ENCODE measurements around the gene MGRN1.

The MGRN1 gene

GRCh38 chr16:4646773-4647643 is 22.4 kb downstream of the MGRN1 start:
- FAIRE-seq (no peak), DNase-seq (ENCODE audit: insufficient read length) (no peak)
- TF ChIP-seq POLR2A (IDR thresholded peaks at IDR 0.05; ENCODE audit: low read depth, low read length) (no peak), POLR2AphosphoS5 (IDR thresholded peaks at IDR 0.05; ENCODE audit: low read depth, low read length) (no peak), TAF1 (IDR thresholded peaks at IDR 0.05; ENCODE audit: borderline replicate concordance, low read depth, low read length) (no peak)

- no peak for TF ChIP-seq POLR2A (IDR thresholded peaks at IDR 0.05; ENCODE audit: low read depth, low read length)
- TF ChIP-seq TAF1 (IDR thresholded peaks at IDR 0.05; ENCODE audit: borderline replicate concordance, low read depth, low read length), result no peak
- TF ChIP-seq POLR2AphosphoS5 (IDR thresholded peaks at IDR 0.05; ENCODE audit: low read depth, low read length), result no peak
- FAIRE-seq (no peak), DNase-seq (ENCODE audit: insufficient read length) (no peak)
Observed at GRCh38 chr16:4647644-4647980, 23.0 kb downstream of the MGRN1 start.

DNA sequence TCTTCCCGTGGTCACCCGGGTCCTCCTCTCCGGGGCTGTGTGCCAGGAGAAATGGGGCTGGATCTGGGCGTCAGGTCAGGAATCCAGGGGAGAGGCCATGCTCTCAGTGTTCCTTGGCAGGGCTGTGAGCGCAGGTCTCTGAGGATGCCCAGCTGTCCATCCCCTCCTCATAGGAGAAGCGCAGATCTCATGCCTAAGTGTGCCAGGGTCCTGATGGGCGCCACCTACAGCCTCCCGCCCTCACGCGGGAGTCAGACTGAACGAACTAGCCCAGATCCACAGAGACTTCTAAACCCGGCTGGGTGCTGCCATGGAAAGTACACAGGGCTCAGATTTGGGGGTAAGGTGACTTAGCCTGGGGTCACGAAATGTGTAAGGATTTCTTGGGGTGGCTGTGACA is 24.3 kb downstream of the MGRN1 start:
- no peak for TF ChIP-seq POLR2AphosphoS5 (IDR thresholded peaks at IDR 0.05; ENCODE audit: low read depth, low read length)
- no peak for TF ChIP-seq TAF1 (IDR thresholded peaks at IDR 0.05; ENCODE audit: borderline replicate concordance, low read depth, low read length)
- TF ChIP-seq POLR2A (IDR thresholded peaks at IDR 0.05; ENCODE audit: low read depth, low read length), result no peak
- FAIRE-seq, result no peak
- no peak for DNase-seq (ENCODE audit: insufficient read length)

DNA sequence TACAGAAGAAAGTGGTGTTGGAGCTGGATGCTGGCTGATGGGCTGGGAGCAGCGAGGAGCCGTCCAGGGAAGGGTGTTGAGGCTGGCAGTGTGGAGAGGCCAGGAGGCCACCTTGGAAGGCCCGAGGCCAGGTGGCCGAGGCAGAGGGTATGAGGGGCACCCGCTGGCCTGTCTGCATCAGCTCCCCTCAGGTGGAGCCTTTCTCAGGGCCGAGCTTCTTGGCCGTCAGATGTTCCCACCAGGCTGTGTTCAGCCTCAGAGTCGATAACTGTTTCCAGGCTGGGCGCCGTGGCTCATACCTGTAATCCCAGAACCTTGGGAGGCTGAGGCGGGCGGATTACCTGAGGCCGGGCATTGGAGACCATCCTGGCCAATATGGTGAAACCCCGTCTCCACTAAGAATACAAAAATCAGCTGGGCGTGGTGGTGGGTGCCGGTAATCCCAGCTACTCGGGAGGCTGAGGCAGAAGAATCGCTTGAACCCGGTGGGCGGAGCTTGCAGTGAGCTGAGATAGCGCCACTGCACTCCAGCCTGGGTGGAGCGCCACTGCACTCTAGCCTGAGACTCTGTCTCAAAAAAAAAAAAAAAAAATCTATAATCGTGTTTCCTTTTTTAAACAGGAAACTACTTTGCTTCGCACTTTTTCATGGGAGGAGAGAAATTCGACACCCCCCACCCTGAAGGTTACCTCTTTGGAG is 25.3 kb downstream of the MGRN1 start:
- FAIRE-seq (no peak), DNase-seq (ENCODE audit: insufficient read length) (no peak)
- no peak for TF ChIP-seq TAF1 (IDR thresholded peaks at IDR 0.05; ENCODE audit: borderline replicate concordance, low read depth, low read length)
- TF ChIP-seq POLR2AphosphoS5 (IDR thresholded peaks at IDR 0.05; ENCODE audit: low read depth, low read length), result no peak
- TF ChIP-seq POLR2A (IDR thresholded peaks at IDR 0.05; ENCODE audit: low read depth, low read length), result no peak

DNA sequence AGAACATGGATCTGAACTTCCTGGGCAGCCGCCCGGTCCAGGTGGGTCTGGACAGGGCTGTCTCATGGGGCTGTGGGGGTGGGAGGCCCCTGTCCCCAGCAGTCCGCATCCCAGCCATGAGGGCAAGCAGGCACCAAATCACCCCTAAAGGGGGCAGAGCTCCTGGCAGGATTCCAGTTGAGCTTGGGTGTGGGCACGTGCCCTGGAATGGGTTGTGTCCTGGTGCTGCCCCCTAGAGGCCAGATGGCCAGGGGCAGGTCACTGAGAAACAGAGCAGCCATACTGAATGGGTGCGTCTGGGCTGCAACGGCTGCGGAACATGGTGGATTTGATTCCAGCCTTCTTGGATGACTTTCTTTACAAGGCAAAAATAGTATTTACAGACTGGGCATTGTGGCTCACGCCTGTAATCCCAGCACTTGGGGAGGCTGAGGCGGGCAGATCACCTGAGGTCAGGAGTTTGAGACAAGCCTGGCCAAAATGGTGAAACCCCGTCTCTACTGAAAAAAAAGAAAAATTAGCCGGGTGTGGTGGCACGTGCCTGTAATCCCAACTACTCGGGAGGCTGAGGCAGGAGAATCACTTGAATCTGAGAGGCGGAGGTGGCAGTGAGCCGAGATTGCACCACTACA is 25.9 kb downstream of the MGRN1 start:
- FAIRE-seq, result peak; percentile 77

GRCh38 chr16:4651827-4652226 is 27.2 kb downstream of the MGRN1 start:
- TF ChIP-seq POLR2A (IDR thresholded peaks at IDR 0.05; ENCODE audit: low read depth, low read length) (no peak), POLR2AphosphoS5 (IDR thresholded peaks at IDR 0.05; ENCODE audit: low read depth, low read length) (no peak), TAF1 (IDR thresholded peaks at IDR 0.05; ENCODE audit: borderline replicate concordance, low read depth, low read length) (no peak)
- DNase-seq (ENCODE audit: insufficient read length) (no peak), FAIRE-seq (no peak)

More for the DNA sequence above, 25.9 kb downstream of the MGRN1 start:
- DNase-seq (ENCODE audit: insufficient read length), result peak; percentile 82

GRCh38 chr16:4652561-4652960 is 27.9 kb downstream of the MGRN1 start:
- TF ChIP-seq POLR2A (IDR thresholded peaks at IDR 0.05; ENCODE audit: low read depth, low read length) (no peak), POLR2AphosphoS5 (IDR thresholded peaks at IDR 0.05; ENCODE audit: low read depth, low read length) (no peak), TAF1 (IDR thresholded peaks at IDR 0.05; ENCODE audit: borderline replicate concordance, low read depth, low read length) (no peak)
- FAIRE-seq (no peak), DNase-seq (ENCODE audit: insufficient read length) (no peak)

DNA sequence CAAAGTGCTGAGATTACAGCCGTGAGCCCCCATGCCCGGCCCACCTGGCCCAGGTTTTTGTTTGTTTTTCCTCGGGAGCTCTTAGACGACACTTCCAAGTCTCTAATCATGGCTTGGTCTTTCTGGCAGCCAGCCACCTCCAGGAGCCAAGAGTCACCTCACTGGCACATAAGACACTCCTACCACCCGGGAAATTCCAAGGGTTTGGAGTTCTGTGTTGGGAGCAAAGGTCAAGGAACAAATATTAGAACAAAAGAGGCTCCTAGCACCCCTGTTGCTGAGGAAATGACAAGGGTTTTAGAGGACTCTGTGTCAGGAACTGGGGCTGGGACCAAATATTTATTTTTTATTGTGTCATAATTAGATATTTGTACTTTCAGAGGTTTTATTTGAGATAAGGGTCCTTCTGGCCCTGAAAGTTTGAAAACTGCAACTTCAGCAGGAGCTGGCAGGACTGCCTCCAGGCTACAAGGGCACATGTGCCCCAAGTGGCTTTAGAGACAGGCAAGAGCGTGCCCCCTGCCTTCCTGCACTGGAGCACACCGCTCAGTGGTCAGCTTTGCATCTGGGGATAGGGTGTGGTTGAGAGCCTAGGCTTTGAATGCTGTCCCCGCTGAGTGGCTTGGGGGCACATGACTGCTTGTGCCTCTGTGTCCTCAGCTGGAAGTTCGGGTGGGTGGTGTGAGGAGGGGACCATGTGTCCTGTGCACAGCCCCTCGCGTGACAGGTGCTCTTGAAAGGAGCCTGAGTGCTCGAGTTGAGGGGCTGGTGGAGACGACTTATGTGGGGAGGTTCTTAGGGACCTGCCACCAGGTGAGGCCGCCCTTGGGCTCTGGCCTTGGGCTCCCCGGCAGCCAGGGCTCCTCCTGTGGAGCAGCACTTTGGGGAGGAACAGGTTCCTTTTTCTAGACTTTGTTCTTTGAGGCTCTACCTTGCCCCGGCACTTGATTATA is 29.7 kb downstream of the MGRN1 start:
- TF ChIP-seq POLR2A (IDR thresholded peaks at IDR 0.05; ENCODE audit: low read depth, low read length), result no peak
- no peak for TF ChIP-seq TAF1 (IDR thresholded peaks at IDR 0.05; ENCODE audit: borderline replicate concordance, low read depth, low read length)
- TF ChIP-seq POLR2AphosphoS5 (IDR thresholded peaks at IDR 0.05; ENCODE audit: low read depth, low read length), result no peak
- DNase-seq (ENCODE audit: insufficient read length) (no peak), FAIRE-seq (no peak)

DNA sequence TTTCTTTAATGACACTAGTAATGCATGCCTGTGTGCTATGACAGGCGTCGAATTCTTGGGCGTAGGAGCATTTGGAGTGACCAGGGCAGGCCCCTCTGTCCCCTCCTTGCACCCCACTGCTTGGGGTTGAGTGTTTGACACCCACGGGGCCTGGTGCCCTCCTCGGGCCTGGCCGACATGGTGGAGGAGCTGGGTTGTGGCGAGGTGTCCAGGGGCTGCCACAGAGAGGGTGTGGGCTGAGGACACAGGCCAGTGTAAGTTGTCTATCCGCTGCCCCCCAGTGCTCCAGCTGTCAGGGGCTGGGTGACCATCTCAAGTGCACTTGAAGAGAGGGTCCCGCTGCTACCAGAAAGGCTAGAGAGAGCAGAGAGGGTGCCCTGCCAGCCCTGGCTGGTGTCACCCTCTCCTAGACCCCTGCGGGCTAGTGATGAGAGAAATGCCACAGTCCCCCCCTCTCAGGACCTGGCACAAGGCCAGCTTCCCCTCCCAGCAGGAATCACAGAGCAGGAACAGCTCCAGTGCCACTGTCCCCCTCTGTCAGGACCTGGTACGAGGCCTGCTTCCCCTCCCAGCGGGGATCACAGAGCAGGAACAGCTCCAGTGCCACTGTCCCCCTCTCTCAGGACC is 30.5 kb downstream of the MGRN1 start:
- no peak for DNase-seq (ENCODE audit: insufficient read length)
- TF ChIP-seq POLR2A (IDR thresholded peaks at IDR 0.05; ENCODE audit: low read depth, low read length), result no peak
- TF ChIP-seq POLR2AphosphoS5 (IDR thresholded peaks at IDR 0.05; ENCODE audit: low read depth, low read length), result no peak
- no peak for TF ChIP-seq TAF1 (IDR thresholded peaks at IDR 0.05; ENCODE audit: borderline replicate concordance, low read depth, low read length)
- FAIRE-seq, result no peak

GRCh38 chr16:4655801-4656200 is 31.2 kb downstream of the MGRN1 start:
- DNase-seq (ENCODE audit: insufficient read length), result no peak
- no peak for FAIRE-seq
- TF ChIP-seq POLR2A (IDR thresholded peaks at IDR 0.05; ENCODE audit: low read depth, low read length) (no peak), POLR2AphosphoS5 (IDR thresholded peaks at IDR 0.05; ENCODE audit: low read depth, low read length) (no peak), TAF1 (IDR thresholded peaks at IDR 0.05; ENCODE audit: borderline replicate concordance, low read depth, low read length) (no peak)

Data from GM12892 (cell line).